HL-60 (cell line): ENCODE results near the gene TMEM217.
"Not testable (repeated sequence)": the region's sequence is repeated elsewhere in the genome, so short reads cannot be mapped to it uniquely, and the experiment has no call there.

Source experiments
- DNase-seq, 2 experiments: peaks; one replicate each; pipeline ENCODE4 v3.0.0-alpha.2; 2010 to 2020; ENCODE audit warnings: low read depth in 1 of 2, low spot score in 1 of 2
- H3K27ac ChIP-seq: fragments of 250-450 bp; sonication (Bioruptor Pico); replicated peaks from 2 replicates; pipeline ENCODE4 v1.5.1; 2020; ENCODE audit warnings: mild to moderate bottlenecking, moderate library complexity
- H3K27me3 ChIP-seq: fragments of 250-450 bp; sonication (Bioruptor Pico); 2 replicates; pipeline ENCODE4 v1.5.1; 2021; ENCODE audit warnings: mild to moderate bottlenecking, moderate library complexity; ENCODE audit not compliant: insufficient read depth, poor library complexity, severe bottlenecking
- H3K4me3 ChIP-seq: replicated peaks from 2 replicates; pipeline ENCODE4 v1.5.1; 2011; ENCODE audit warnings: mild to moderate bottlenecking, control low read depth, low read length; ENCODE audit not compliant: insufficient read depth
- CTCF ChIP-seq: IDR thresholded peaks from one replicate; pipeline ENCODE4 v1.5.1; 2011; ENCODE audit warnings: low read length, control low read depth, inconsistent platforms; ENCODE audit not compliant: insufficient read depth
- GABPA ChIP-seq: IDR thresholded peaks from 2 replicates; pipeline ENCODE4 v1.6.1; 2012; ENCODE audit warnings: low read depth
- POLR2AphosphoS5 ChIP-seq: IDR thresholded peaks from 2 replicates; pipeline ENCODE4 v1.6.1; 2012; ENCODE audit warnings: low read depth
- REST ChIP-seq: IDR thresholded peaks from 2 replicates; pipeline ENCODE4 v1.6.1; 2012; ENCODE audit warnings: low read depth; ENCODE audit not compliant: insufficient replicate concordance
- SPI1 ChIP-seq: IDR thresholded peaks from 2 replicates; pipeline ENCODE4 v1.6.1; 2012; ENCODE audit warnings: low read depth, mild to moderate bottlenecking, borderline replicate concordance

TMEM217 gene

GRCh38 chr6:37202788-37203491 lies 55.0 kb downstream of the TMEM217 start:
- Histone ChIP-seq H3K27me3 (no peaks in the 10 kb centered on the region), H3K4me3 (no peak overlapping the region), H3K27ac (no peak overlapping the region)
- DNase-seq: no peak
- TF ChIP-seq CTCF: no peak
- no peak for TF ChIP-seq GABPA
- no peak for TF ChIP-seq REST
- TF ChIP-seq SPI1: no peak
- TF ChIP-seq POLR2AphosphoS5: no peak

DNA sequence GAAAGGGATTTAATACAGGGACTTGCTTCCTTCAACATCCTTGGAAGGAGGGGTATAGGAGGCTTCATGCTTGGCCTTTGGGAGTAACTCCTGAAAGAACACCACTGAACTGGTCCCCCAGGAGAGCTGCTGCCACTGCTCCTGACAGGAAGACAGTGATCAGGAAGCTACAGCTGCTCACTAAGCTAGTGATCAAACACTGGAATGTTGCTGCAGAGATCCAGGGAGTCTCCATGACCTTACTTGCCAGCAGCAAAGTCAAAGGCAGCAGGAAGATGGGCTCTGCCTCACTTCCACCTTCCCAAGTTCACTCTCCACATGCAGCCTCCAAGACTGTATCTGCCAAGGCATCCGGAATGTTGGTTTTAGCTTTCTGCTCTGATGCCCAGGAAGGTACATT lies 56.2 kb downstream of the TMEM217 start:
- no peak overlapping the region for H3K4me3 ChIP-seq
- no peak for DNase-seq
- no peaks in the 10 kb centered on the region for H3K27me3 ChIP-seq
- H3K27ac ChIP-seq: no peak overlapping the region
- TF ChIP-seq REST: no peak
- TF ChIP-seq GABPA: no peak
- TF ChIP-seq SPI1: no peak
- no peak for TF ChIP-seq POLR2AphosphoS5
- no peak for TF ChIP-seq CTCF

GRCh38 chr6:37200085-37200484 lies 57.9 kb downstream of the TMEM217 start:
- no peaks in the 10 kb centered on the region for H3K27me3 ChIP-seq
- no peak overlapping the region for H3K4me3 ChIP-seq
- TF ChIP-seq POLR2AphosphoS5: no peak
- TF ChIP-seq CTCF: no peak
- no peak for TF ChIP-seq GABPA
- TF ChIP-seq REST: no peak
- no peak for TF ChIP-seq SPI1
- H3K27ac ChIP-seq: no peak overlapping the region
- DNase-seq: no peak

- DNase-seq, H3K4me3 ChIP-seq, H3K27me3 ChIP-seq, H3K27ac ChIP-seq: not testable (repeated sequence)
Measured at GRCh38 chr6:37196451-37196850, 61.5 kb downstream of the TMEM217 start.

- H3K4me3 ChIP-seq, H3K27ac ChIP-seq, DNase-seq, H3K27me3 ChIP-seq: not testable (repeated sequence)
Measured at GRCh38 chr6:37194886-37195285, 63.1 kb downstream of the TMEM217 start.
